HG02885 (cell line): ENCODE results near the gene FKBP5.
"Not testable (repeated sequence)": the region's sequence is repeated elsewhere in the genome, so short reads cannot be mapped to it uniquely, and the experiment has no call there.

Experiments used
- ATAC-seq: cut with Tn5 transposase; IDR thresholded peaks from one replicate; pipeline ENCODE4 v1.9.1; 2021; ENCODE audit warnings: mild to moderate bottlenecking; ENCODE audit not compliant: unreplicated experiment, poor library complexity

The FKBP5 gene

GRCh38 chr6:35694462-35694861, 5.7 kb upstream of the FKBP5 start:
- no peak for ATAC-seq

- ATAC-seq, result no peak
These were observed 2.5 kb upstream of the FKBP5 start for GRCh38 chr6:35691027-35691824.

DNA sequence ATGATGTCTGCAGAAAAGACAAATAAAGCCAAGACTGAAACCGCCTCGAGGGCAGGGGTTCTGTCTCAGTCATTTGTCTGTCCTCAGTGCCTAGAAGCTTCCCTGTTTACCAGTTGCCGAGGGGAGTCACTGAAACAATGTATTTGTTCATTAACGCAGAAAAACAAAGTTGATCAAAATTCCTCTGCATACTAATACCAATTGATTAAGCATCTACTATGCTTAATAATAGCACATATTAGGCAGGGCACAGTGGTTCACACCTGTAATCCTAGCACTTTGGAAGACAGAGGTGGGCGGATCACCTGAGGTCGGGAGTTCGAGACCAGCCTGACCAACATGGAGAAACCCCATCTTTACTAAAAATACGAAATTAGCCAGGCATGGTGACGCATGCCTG, 1.8 kb upstream of the FKBP5 start:
- ATAC-seq, result no peak

- ATAC-seq, result not testable (repeated sequence)
These were observed 1.3 kb upstream of the FKBP5 start for GRCh38 chr6:35690006-35690405.

DNA sequence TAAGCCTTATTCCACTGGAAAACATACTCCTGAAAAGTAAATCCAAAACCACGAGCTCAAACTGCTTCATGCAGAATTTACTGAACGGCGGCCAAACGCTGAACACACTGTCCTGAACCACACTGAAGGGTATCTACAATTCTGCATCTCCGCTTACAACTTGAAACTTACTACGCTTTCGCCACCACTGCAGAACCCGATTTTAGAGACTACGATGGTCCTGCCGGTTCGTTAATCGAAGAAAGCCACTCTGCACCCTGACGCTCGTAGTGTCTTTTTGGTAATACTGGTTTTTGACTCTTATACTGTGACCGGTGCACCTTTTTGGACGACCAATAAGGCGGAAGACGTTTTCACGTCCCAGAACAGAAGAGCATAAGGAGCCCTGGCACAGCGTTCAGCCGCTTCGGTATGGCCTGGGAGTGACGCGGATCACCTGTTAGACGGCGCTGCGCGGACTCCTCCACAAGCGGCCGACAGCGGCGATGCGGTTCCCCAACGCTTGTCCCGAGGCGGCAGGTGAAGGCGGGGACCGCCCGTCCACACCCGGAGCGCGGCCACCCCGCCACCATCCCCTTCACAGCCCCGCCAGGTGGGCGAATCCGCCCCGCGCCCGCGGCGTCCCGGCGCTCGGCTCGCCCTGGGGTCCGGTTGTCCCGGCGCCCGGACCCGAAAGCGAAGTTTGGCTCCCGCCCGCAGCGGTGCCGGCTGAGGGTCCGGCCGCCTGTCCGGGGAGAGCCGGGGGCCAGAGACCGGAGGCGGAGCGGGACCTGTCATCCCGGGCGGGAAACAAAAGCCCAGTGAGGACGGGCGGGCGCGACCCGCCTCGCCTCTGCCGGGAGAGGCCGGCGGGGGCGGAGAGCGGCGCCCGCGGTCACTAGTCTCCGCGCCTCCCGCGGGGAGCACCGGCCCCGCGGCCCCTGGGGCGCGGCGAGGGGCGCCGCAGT, 784 bp downstream of the FKBP5 start:
- peak; percentile 35 for ATAC-seq

- no peak for ATAC-seq
These were observed 1.7 kb downstream of the FKBP5 start for GRCh38 chr6:35686873-35687555.

DNA sequence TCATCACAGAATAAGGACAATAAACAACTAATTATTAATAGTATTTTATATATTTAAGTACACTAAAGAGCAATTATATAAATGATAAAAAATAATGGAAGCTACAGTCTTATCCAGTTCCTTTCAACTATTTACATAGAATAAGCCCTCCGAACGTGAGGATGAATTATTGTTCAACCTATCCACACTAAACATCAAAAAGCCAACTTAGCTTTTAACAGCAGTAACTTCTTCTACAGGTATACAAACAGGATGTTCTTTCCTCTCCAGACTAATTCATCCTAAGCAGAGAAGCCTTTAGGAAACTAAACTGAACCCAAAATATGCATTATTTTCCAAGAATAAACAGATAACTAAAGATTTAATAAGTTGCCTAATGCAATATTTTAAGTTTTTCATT, 2.3 kb downstream of the FKBP5 start:
- ATAC-seq, result no peak

DNA sequence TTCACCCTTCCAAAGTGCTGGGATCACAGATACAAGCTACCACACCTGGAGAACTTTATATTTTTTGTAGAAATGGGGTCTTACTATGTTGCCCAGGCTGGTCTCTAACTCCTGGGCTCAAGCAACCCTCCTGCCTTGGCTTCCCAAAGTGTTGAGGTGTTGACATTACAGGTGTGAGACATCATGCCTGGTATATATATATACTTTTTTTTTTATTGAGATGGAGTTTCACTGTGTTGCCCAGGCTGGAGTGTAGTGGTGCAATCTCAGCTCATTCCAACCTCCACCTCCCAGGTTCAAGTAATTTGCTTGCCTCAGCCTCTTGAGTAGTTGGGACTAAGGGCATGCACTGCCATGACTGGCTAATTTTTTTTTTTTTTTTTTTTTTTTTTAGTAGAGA, 5.4 kb downstream of the FKBP5 start:
- ATAC-seq, result no peak

DNA sequence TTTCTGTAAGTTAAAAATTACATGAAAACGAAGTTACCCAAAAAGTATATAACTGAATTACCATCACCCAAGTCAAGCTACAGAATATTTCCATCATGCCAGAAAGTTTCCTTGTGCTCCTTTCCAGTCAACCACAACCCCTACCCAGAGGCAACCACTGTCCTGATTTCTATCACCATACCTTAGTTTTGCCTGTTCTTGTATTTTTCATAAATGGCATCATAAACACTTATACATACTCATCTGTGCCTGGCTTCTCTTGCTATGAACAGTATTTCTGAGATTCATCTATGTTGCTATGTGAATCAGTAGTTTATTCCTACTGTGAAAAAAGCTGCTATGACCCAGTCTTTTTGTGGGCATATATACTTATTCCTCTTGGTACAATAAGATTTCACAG, 7.4 kb downstream of the FKBP5 start:
- no peak for ATAC-seq

DNA sequence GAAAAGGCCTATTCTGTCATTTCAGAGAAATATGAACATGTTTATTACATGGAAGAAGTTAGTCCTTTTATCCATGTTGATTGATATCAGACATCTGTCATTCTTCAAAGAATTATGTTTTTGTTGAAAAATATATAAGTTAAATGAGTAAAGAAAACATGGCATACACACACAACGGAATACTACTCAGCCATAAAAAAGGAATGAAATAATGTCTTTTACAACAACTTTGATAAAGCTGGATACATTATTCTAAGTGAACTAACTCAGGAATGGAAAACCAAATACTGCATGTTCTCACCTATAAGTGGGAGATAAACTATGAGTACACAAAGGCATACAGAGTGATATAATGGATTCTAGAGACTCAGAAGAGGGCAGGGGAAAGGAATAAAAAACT, 9.3 kb downstream of the FKBP5 start:
- ATAC-seq, result no peak

GRCh38 chr6:35678814-35679213, 9.9 kb downstream of the FKBP5 start:
- no peak for ATAC-seq

DNA sequence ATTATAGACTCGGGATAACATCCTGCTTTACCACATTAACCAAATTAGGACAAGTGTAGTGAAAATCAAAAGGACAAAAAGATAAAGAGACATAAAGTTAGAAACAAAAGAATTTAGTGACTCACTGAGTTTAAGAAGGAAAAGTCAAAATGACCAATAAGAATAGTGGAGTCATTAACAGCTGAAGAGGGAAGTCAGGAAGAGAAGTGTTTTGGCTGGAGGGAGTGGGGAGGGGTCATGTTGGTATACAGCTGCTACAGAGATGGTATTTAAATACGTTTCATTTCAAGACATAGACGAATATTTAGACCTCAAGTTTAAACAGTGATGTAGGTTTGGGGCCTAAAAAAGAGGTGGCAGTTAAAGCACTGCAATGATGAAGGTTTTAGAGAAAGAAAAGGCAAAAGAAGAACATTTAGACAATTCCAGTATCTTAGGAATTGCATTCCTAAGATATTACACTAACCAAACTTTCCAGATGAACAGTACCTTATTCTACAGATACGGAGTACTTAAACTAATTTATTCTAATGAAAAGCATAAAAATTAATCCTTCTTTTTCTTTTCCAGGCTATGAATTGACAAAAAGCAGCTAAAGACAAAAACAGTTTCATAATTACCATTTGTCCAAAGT, 10.6 kb downstream of the FKBP5 start:
- no peak for ATAC-seq

DNA sequence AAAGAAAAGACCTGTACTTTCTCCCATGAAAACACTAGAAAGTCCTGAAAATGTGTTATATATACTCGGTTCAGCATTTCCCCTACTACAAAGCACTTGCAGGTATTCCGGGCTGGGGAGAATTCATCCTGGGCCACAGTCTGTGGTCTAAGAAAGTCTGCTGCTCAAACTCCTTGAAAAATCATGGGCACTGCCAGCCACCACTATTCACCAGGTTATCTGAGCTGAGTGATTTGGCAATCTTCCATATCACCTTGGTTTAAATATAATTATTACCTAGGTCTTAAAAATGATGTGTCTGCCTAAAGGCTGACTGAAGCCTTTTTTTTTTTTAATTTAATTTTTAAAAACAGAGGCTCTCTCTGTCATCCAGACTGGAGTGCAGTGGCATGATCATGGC, 11.3 kb downstream of the FKBP5 start:
- no peak for ATAC-seq

DNA sequence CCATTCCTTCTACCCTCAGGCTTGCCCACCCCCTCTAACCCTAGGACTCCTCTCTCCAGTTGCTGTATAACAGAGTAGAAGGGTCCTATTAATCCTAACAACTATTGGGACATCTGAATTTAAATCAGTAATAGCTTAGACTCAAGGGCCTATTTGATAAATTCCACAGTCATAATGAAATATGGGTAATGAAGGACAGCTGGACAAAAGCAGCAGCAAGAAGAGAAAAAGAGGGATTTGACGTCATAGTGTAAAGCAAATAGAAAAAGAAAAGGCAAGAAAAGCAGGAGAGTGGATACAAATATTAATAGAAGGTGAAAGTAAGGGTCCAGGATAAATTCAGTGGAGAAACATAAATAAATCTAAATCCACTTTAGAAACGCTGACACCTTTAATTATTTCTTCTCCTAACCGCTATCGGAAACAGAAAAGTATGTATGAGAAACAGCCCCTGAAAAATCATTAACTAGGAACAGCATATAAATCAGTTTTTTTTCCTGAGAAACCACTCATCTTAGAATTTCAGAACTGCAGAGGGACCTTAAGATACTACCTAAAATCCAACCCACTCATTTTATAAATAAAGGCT, 12.8 kb downstream of the FKBP5 start:
- no peak for ATAC-seq

- no peak for ATAC-seq
These were observed 14.1 kb downstream of the FKBP5 start for GRCh38 chr6:35674594-35674993.

DNA sequence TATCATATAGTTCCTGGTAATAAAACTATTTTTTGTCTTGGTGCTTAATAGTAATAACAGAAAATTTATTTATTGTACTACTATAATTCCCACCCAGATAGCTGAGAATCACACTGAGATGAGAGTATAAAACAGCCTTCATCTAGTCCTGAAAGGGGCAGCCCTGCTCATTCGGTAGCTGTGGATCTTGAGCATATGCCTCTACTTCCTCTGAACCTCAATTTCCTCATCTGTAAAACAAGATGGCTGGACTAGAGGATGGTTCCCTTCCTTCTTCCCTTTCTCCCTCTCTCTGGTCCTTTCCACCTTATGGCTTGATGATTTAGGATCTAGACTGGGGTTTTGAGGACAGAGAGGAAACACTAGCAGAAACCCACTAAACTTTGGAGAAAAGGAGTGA, 15.0 kb downstream of the FKBP5 start:
- ATAC-seq, result no peak

DNA sequence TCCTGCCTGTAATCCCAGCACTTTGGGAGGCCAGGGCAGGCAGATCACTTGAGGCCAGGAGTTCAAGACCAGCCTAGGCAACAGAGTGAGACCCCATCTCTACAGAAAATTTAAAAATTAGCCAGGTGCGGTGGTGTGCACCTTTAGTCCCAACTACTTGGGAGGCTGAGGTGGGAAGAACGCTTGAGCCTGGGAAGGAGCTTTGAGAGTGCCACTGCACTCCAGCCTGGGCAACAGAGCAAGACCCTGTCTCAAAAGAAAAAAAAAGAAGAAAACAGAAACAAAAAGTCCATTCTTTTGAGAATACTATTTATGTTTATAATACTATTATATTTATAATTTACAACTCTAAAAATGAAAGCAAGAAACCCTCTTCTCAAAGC, 15.4 kb downstream of the FKBP5 start:
- ATAC-seq, result not testable (repeated sequence)

- not testable (repeated sequence) for ATAC-seq
These were observed 18.3 kb downstream of the FKBP5 start for GRCh38 chr6:35670453-35670852.

GRCh38 chr6:35669451-35670045, 19.2 kb downstream of the FKBP5 start:
- ATAC-seq, result no peak
